Sigmoid colon (tissue), 7 donors: Measurements from ENCODE around the gene RRBP1. TPM values are rescaled to one million over a fixed set of nuclear protein-coding genes. Genes with fewer than 3 reads are reported as not detected.
A peak's percentile ranks its signal among the peaks of the same experiment; 100 is the strongest.

Experiments used
- DNase-seq: peaks from one replicate; pipeline ENCODE4 v3.0.0-alpha.2; 2019
- H3K27ac ChIP-seq, 4 donors: fragments of 200-600 bp; sonication (generic); one replicate each; pipeline ENCODE4 v1.5.1; 2016 to 2019; ENCODE audit warnings: mild to moderate bottlenecking in 1 of 4
- H3K27me3 ChIP-seq, 3 donors: fragments of 200-600 bp; sonication (generic); one replicate each; pipeline ENCODE4 v1.5.1; 2019; ENCODE audit warnings: mild to moderate bottlenecking in 1 of 3
- H3K36me3 ChIP-seq, 4 donors: fragments of 200-600 bp; sonication (generic); one replicate each; pipeline ENCODE4 v1.5.1; 2016 to 2019
- H3K4me1 ChIP-seq, 4 donors: fragments of 200-600 bp; sonication (generic); one replicate each; pipeline ENCODE4 v1.5.1; 2017 to 2019
- H3K4me3 ChIP-seq, 4 donors: fragments of 200-600 bp; sonication (generic); one replicate each; pipeline ENCODE4 v1.5.1; 2017 to 2019; ENCODE audit warnings: mild to moderate bottlenecking in 2 of 4, moderate library complexity in 1 of 4
- H3K9me3 ChIP-seq, 4 donors: fragments of 200-600 bp in 3 of 4; sonication (generic) in 3 of 4; one replicate each; pipeline versions ENCODE4 v1.5.1 to v1.6.1; 2013 to 2019
- CTCF ChIP-seq, 4 experiments: fragments of 450-650 bp in 3 of 4; fragments of 200-600 bp in 1 of 4; IDR thresholded peaks; one replicate each; pipeline ENCODE4 v1.5.1; 2016 to 2019; ENCODE audit warnings: antibody characterized with exemption in 4 of 4, mild to moderate bottlenecking in 3 of 4, moderate library complexity in 2 of 4
- EP300 ChIP-seq, 4 donors: sonication (generic); formaldehyde crosslinking; IDR thresholded peaks; one replicate each; pipeline ENCODE4 v1.6.1; 2017; ENCODE audit warnings: antibody characterized with exemption in 4 of 4
- POLR2A ChIP-seq, 2 donors: fragments of 450-650 bp; IDR thresholded peaks; one replicate each; pipeline ENCODE4 v1.6.1; 2016; ENCODE audit warnings: antibody characterized with exemption in 2 of 2, mild to moderate bottlenecking in 2 of 2, moderate library complexity in 2 of 2
- POLR2AphosphoS5 ChIP-seq, 4 donors: sonication (generic); formaldehyde crosslinking; IDR thresholded peaks; one replicate each; pipeline ENCODE4 v1.6.1; 2017; ENCODE audit warnings: antibody characterized with exemption in 4 of 4
- WGBS, 2 donors: extraction: QIAGEN DNeasy Blood & Tissue Kit; methylation state at CpG; one replicate each; pipeline ENCODE4 v1.1.7; 2013; 5-methylcytosine and 5-hydroxymethylcytosine counted together
- intact Hi-C: fragments of 100-400 bp; cut with DNase I; formaldehyde crosslinking; loops from one replicate; pipeline ENCODE4 v1.15.1; 2023
- polyA plus RNA-seq, 3 donors: library from polyadenylated mRNA; stranded (reverse); fragments of 200-250 nt; gene quantifications; one replicate each; pipeline ENCODE4 v1.2.3, GENCODE V29; 2013
- total RNA-seq, 4 donors: library from RNA; depleted of rRNA; stranded (reverse); fragments of >200 nt; gene quantifications; one replicate each; pipeline ENCODE4 v1.1.0, GENCODE V29; 2016
- donor health status: healthy with polysubstance abuse.
- donor health status: Bipolar disorder and iron deficiency.
- donor health status: healthy.

The RRBP1 gene
- total and polyA plus RNA-seq, 7 donors, result 24.6 to 245 (median 35.3) TPM

GRCh38 chr20:17611290-17611539 is 70.8 kb downstream of the RRBP1 start:
- Histone ChIP-seq H3K36me3 (peaks cover 8 to 47% (median 23%) of the 10 kb centered on the region in 4 donors), H3K27me3 (no peaks in the 10 kb centered on the region), H3K4me3 (no peak overlapping the region), H3K9me3 (no peaks in the 10 kb centered on the region), H3K27ac (peak overlapping the region; percentile 86 to 100 (median 92)), H3K4me1 (peaks cover 0 to 98% (median 95%) of the 10 kb centered on the region in 4 donors)
- WGBS, 2 donors, result 43 to 62% methylated on average over 6 of the region's 6 CpGs
- TF ChIP-seq POLR2A (IDR thresholded peaks at IDR 0.05), result no peak
- TF ChIP-seq POLR2AphosphoS5 (IDR thresholded peaks at IDR 0.05), result peak in 1 of 4 donors; percentile 21
- TF ChIP-seq CTCF (IDR thresholded peaks at IDR 0.05), result no peak
- DNase-seq, result no peak
- intact Hi-C loops, result no loop called here

GRCh38 chr20:17610566-17611289 is 71.3 kb downstream of the RRBP1 start:
- WGBS, 2 donors, result 34 to 46% methylated on average over 19 of the region's 19 CpGs
- Histone ChIP-seq H3K36me3 (peaks cover 8 to 50% (median 23%) of the 10 kb centered on the region in 4 donors), H3K27me3 (no peaks in the 10 kb centered on the region), H3K9me3 (no peaks in the 10 kb centered on the region), H3K27ac (peak overlapping the region; percentile 86 to 100 (median 92)), H3K4me3 (no peak overlapping the region), H3K4me1 (peaks cover 0 to 99% (median 97%) of the 10 kb centered on the region in 4 donors)
- DNase-seq, result no peak
- intact Hi-C loops, result no loop called here
- TF ChIP-seq CTCF (IDR thresholded peaks at IDR 0.05) (no peak), POLR2AphosphoS5 (IDR thresholded peaks at IDR 0.05) (peak; percentile 27 to 56 (median 46)), POLR2A (IDR thresholded peaks at IDR 0.05) (no peak), EP300 (IDR thresholded peaks at IDR 0.05) (no peak)

- TF ChIP-seq POLR2A (IDR thresholded peaks at IDR 0.05) (no peak), EP300 (IDR thresholded peaks at IDR 0.05) (no peak), POLR2AphosphoS5 (IDR thresholded peaks at IDR 0.05) (peak in 2 of 4 donors; percentile 7 to 53), CTCF (IDR thresholded peaks at IDR 0.05) (no peak)
- H3K4me3 ChIP-seq, result no peak overlapping the region
- H3K27me3 ChIP-seq, result no peaks in the 10 kb centered on the region
- WGBS, 2 donors, result 82 to 90% methylated on average over 8 of the region's 8 CpGs
- peaks cover 0 to 99% (median 97%) of the 10 kb centered on the region in 4 donors for H3K4me1 ChIP-seq
- peak overlapping the region; percentile 86 to 100 (median 92) for H3K27ac ChIP-seq
- intact Hi-C loops, result no loop called here
- H3K9me3 ChIP-seq, result no peaks in the 10 kb centered on the region
- peaks cover 12 to 58% (median 28%) of the 10 kb centered on the region in 4 donors for H3K36me3 ChIP-seq
- DNase-seq, result no peak
These were observed 72.1 kb downstream of the RRBP1 start for GRCh38 chr20:17609811-17610377.

- TF ChIP-seq CTCF (IDR thresholded peaks at IDR 0.05) (no peak), POLR2AphosphoS5 (IDR thresholded peaks at IDR 0.05) (peak in 3 of 4 donors; percentile 20 to 31 (median 23)), EP300 (IDR thresholded peaks at IDR 0.05) (no peak)
- intact Hi-C loops, result no loop called here
- Histone ChIP-seq H3K9me3 (no peaks in the 10 kb centered on the region), H3K36me3 (peaks cover 15 to 68% (median 32%) of the 10 kb centered on the region in 4 donors), H3K27ac (peak overlapping the region; percentile 86 to 100 (median 92)), H3K27me3 (no peaks in the 10 kb centered on the region), H3K4me3 (no peak overlapping the region), H3K4me1 (peaks cover 0 to 99% (median 97%) of the 10 kb centered on the region in 4 donors)
- WGBS, 2 donors, result 88 to 93% methylated on average over 3 of the region's 3 CpGs
- peak; percentile 29 for DNase-seq
These were observed 73.1 kb downstream of the RRBP1 start for GRCh38 chr20:17608701-17609497.
